ENCODE measurements around the gene INHBC.

Gene INHBC

DNA sequence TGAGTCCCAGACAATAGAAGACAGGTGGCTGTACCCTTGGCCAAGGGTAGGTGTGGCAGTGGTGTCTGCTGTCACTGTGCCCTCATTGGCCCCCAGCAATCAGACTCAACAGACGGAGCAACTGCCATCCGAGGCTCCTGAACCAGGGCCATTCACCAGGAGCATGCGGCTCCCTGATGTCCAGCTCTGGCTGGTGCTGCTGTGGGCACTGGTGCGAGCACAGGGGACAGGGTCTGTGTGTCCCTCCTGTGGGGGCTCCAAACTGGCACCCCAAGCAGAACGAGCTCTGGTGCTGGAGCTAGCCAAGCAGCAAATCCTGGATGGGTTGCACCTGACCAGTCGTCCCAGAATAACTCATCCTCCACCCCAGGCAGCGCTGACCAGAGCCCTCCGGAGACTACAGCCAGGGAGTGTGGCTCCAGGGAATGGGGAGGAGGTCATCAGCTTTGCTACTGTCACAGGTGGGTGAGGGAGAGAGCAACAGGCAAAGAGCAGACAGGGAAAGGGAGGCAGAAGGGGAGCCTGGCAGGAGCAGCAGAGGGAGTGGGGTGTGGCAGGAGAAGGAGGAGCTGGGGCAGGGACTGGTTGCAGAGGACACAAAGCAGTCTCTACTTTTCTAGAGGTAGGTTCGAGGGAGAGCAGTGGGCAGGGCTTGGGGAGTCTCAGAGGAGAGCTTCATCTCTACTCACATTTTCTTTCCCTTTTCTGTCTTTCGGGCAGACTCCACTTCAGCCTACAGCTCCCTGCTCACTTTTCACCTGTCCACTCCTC is 21.0 kb downstream of the INHBC start:
- H3K27ac Mint-ChIP-seq = peak overlapping the region; percentile 54
- peak overlapping the region; percentile 76 for H3K4me3 Mint-ChIP-seq
- peaks cover 55% of the 10 kb centered on the region for H3K4me1 Mint-ChIP-seq (ENCODE audit: low read depth)
- no peaks in the 10 kb centered on the region for H3K9me3 Mint-ChIP-seq
- H3K27me3 Mint-ChIP-seq = peaks cover 7% of the 10 kb centered on the region
- no peak for DNase-seq
- H3K36me3 Mint-ChIP-seq (ENCODE audit: low read depth) = no peaks in the 10 kb centered on the region

DNA sequence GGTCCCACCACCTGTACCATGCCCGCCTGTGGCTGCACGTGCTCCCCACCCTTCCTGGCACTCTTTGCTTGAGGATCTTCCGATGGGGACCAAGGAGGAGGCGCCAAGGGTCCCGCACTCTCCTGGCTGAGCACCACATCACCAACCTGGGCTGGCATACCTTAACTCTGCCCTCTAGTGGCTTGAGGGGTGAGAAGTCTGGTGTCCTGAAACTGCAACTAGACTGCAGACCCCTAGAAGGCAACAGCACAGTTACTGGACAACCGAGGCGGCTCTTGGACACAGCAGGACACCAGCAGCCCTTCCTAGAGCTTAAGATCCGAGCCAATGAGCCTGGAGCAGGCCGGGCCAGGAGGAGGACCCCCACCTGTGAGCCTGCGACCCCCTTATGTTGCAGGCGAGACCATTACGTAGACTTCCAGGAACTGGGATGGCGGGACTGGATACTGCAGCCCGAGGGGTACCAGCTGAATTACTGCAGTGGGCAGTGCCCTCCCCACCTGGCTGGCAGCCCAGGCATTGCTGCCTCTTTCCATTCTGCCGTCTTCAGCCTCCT is 21.6 kb downstream of the INHBC start:
- Mint-ChIP-seq H3K27me3 (peaks cover 11% of the 10 kb centered on the region), H3K4me3 (peak overlapping the region; percentile 76), H3K27ac (peak overlapping the region; percentile 54), H3K4me1 (ENCODE audit: low read depth) (peaks cover 57% of the 10 kb centered on the region), H3K36me3 (ENCODE audit: low read depth) (no peaks in the 10 kb centered on the region), H3K9me3 (no peaks in the 10 kb centered on the region)
- peak; percentile 62 for DNase-seq

DNA sequence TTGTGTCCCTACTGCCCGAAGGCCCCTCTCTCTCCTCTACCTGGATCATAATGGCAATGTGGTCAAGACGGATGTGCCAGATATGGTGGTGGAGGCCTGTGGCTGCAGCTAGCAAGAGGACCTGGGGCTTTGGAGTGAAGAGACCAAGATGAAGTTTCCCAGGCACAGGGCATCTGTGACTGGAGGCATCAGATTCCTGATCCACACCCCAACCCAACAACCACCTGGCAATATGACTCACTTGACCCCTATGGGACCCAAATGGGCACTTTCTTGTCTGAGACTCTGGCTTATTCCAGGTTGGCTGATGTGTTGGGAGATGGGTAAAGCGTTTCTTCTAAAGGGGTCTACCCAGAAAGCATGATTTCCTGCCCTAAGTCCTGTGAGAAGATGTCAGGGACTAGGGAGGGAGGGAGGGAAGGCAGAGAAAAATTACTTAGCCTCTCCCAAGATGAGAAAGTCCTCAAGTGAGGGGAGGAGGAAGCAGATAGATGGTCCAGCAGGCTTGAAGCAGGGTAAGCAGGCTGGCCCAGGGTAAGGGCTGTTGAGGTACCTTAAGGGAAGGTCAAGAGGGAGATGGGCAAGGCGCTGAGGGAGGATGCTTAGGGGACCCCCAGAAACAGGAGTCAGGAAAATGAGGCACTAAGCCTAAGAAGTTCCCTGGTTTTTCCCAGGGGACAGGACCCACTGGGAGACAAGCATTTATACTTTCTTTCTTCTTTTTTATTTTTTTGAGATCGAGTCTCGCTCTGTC is 22.3 kb downstream of the INHBC start:
- H3K27me3 Mint-ChIP-seq = peaks cover 15% of the 10 kb centered on the region
- no peak overlapping the region for H3K4me3 Mint-ChIP-seq
- H3K9me3 Mint-ChIP-seq = no peaks in the 10 kb centered on the region
- H3K27ac Mint-ChIP-seq = no peak overlapping the region
- DNase-seq = no peak
- H3K36me3 Mint-ChIP-seq (ENCODE audit: low read depth) = no peaks in the 10 kb centered on the region
- peaks cover 61% of the 10 kb centered on the region for H3K4me1 Mint-ChIP-seq (ENCODE audit: low read depth)

DNA sequence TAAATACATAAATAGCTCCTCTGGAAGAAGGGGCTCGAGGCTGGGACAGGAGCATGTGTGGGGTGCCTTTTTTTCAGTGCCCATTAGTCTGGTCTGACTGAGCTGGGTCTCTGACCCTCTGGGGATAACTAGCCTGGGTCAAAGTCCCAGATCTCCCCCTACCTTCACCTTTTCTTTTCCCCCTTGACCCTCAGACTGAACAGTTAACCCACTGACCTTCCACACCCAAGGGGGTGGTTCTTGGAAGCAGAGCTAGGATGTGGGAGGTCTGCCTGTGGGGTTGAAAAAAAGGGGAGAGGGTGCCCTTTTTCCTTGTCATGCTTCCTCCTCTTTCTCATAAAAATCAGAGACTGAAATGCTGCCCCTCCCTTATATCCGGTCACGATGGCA is 24.1 kb downstream of the INHBC start:
- Mint-ChIP-seq H3K9me3 (no peaks in the 10 kb centered on the region), H3K36me3 (ENCODE audit: low read depth) (peaks cover 2% of the 10 kb centered on the region), H3K27ac (peak overlapping the region; percentile 95), H3K4me3 (peak overlapping the region; percentile 90), H3K4me1 (ENCODE audit: low read depth) (peaks cover 62% of the 10 kb centered on the region), H3K27me3 (peaks cover 13% of the 10 kb centered on the region)
- no peak for DNase-seq

DNA sequence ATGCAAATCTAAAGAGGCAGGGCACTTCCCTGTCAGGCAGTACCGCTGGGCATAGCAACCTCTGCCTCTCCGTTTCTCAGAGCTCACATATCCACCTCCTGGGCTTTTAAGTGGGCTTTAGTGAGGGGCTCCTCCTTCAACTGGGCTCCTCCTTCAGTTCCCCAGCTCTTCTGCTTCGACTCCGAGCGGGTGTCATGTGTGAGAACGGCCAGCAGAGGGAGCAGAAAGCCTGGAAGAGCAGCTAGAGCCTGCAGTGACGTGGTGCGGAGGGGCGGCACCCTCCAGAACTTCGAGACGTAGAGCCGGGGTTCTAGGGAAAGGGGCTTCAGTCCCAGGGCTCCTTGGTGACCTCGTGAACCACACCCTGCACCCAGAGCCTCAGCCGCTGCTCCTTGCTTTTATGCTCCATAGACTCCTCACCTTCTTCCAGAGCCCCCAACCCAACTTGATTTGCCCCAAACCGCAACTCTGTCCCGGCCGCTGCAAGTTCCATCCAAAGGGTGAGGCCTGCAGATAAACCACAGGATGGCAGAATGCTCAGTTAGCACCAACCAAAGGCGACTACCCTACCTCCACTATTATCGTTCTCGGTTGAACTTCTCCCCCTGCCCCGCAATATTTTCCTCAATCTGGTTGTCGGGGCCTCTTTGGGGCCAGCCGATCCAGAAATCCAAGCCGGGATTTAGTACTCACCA is 24.6 kb downstream of the INHBC start:
- Mint-ChIP-seq H3K4me3 (peak overlapping the region; percentile 90), H3K36me3 (ENCODE audit: low read depth) (peaks cover 2% of the 10 kb centered on the region), H3K27me3 (peaks cover 13% of the 10 kb centered on the region), H3K27ac (peak overlapping the region; percentile 95), H3K4me1 (ENCODE audit: low read depth) (peaks cover 66% of the 10 kb centered on the region), H3K9me3 (no peaks in the 10 kb centered on the region)
- DNase-seq = peak; percentile 94

DNA sequence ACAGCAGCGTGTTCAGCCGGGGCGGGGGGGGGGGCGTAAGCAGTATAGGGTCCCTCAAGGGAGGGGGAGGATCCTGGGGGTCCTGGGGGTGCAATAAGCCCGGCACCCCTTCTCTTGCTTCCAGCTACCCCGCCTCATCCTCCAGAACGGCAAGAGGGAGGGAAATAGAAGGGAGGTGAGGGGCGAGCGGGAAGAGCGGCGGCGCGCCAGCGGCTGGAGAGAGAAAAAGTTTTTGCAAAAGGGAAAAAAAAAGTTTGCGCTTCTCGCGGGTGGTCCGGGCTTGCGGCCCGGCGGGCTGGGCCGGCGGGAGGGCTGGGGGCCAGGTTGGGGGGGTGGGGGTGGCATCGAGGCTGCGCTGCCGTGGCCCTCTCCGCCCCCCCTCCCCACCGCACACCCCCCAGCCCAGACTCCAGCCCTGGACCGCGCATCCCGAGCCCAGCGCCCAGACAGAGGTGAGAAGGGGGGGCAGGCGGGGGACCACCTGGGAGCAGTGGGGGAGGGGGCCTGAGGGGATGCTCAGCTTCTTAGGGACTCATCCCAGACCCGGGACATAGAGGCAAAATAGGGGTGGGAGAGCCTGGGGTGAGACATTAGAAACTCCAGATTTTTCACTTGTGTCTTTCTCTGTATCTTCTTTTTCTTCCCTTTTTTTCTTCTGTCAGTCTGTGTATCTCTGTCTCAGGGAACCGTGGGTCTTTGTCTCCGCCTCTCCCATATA is 25.3 kb downstream of the INHBC start, which contains the start of gene GLI1:
TSS of gene GLI1 (plus strand) at position 36 of the 718 bp plus-strand sequence. CDS start 3,907 bp downstream, outside the sequence.
- no peaks in the 10 kb centered on the region for H3K9me3 Mint-ChIP-seq
- peak within 1 kb of the TSS; percentile 90 for H3K4me3 Mint-ChIP-seq
- H3K27me3 Mint-ChIP-seq = peaks cover 13% of the 10 kb centered on the region
- peaks cover 65% of the 10 kb centered on the region for H3K4me1 Mint-ChIP-seq (ENCODE audit: low read depth)
- DNase-seq = no peak
- H3K27ac Mint-ChIP-seq = peak within 1 kb of the TSS; percentile 95
- H3K36me3 Mint-ChIP-seq (ENCODE audit: low read depth) = peaks cover 2% of the 10 kb centered on the region

DNA sequence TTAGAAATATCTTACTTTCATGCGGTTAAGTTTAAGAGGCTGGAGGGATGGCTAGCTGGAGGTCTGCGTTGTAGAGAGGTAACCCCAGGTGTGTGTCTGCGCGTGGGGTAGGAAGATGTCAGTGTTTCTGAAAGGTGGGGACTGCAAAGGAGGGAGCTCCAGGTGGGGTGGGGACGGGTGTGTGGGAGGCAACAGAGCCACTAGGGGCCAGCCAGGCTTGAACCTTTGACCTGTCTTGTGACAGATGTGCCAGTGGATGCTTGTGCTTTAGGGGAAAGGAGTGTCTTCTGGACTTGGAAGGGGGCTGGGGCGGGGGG is 25.8 kb downstream of the INHBC start:
- H3K27ac Mint-ChIP-seq = no peak overlapping the region
- H3K4me1 Mint-ChIP-seq (ENCODE audit: low read depth) = peaks cover 62% of the 10 kb centered on the region
- no peak for DNase-seq
- H3K4me3 Mint-ChIP-seq = peak overlapping the region; percentile 74
- H3K36me3 Mint-ChIP-seq (ENCODE audit: low read depth) = peaks cover 2% of the 10 kb centered on the region
- H3K9me3 Mint-ChIP-seq = no peaks in the 10 kb centered on the region
- peaks cover 13% of the 10 kb centered on the region for H3K27me3 Mint-ChIP-seq

DNA sequence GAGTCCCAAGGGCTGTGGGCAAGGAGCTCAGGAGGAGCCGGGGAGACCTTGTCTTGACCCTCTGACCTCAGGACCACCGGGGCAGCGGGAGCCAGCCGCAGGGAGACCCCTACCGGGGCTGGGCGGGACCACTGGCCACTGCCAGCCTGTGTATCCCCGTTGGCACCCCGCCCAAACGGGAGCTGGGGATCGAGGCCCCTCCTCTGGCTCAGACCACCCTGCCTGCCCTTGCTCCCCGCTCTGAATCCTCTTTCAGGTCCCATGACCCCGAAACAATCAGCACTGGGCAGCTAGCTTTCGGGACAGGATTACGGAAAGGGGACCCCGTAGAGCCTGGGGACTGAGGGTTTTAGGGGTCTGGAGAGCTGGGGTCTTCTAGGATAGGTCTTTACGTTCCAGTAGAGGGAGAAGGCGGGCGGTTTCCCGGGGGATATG is 26.3 kb downstream of the INHBC start:
- peak overlapping the region; percentile 84 for H3K4me3 Mint-ChIP-seq
- H3K36me3 Mint-ChIP-seq (ENCODE audit: low read depth) = peaks cover 2% of the 10 kb centered on the region
- H3K4me1 Mint-ChIP-seq (ENCODE audit: low read depth) = peaks cover 58% of the 10 kb centered on the region
- no peaks in the 10 kb centered on the region for H3K9me3 Mint-ChIP-seq
- DNase-seq = no peak
- peaks cover 13% of the 10 kb centered on the region for H3K27me3 Mint-ChIP-seq
- no peak overlapping the region for H3K27ac Mint-ChIP-seq

DNA sequence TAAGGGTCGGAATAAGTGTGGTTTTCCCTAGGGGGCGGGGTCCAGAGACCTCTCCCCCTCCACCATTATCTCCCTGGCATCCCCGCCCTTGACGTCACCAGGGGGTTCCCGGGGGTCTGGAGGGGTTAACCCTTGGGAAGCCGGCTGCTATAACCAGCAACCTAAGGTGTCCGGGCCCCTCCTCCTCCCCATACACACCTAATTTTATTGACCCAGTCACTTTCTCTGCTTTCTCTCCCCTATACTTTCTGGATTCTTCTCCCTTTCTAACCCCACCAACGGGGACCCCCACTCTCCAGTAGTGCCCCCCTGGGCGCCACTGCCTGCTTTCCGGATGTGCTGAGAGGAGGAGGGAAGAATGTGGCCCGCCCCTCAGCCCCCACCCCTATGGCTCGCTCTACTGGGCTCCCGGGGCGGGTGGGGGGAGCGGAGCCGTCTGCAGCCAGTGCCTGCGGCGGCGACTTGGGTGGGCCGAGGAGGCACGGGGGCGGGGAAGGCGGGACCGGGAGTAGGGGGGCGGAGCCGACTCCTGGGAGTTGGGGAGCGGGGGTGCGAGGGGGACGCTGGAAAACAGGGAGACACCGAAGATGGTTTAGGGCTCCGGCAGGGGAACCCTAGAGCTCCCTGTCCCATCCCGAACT is 26.8 kb downstream of the INHBC start:
- Mint-ChIP-seq H3K27ac (peak overlapping the region; percentile 59), H3K4me3 (peak overlapping the region; percentile 84), H3K9me3 (no peaks in the 10 kb centered on the region), H3K36me3 (ENCODE audit: low read depth) (peaks cover 2% of the 10 kb centered on the region), H3K4me1 (ENCODE audit: low read depth) (peaks cover 53% of the 10 kb centered on the region), H3K27me3 (peaks cover 13% of the 10 kb centered on the region)
- DNase-seq = peak; percentile 56

DNA sequence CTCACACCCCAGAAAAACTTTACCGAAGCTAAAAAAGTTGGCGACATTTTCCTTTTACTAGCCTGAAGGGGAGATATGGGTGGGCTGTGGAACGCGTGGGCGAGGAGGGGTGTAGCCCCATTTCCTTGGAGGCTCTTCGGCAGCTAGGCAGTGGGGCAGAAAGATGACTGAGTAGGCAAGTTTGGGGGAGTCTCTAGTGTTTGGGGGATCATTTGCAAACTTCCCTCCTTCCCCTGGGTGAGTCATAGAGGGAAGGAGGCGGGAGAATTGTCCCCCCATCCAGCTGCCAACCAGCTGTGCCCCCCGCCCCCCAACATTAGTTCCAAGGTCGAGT is 27.3 kb downstream of the INHBC start:
- Mint-ChIP-seq H3K4me1 (ENCODE audit: low read depth) (peaks cover 52% of the 10 kb centered on the region), H3K9me3 (no peaks in the 10 kb centered on the region), H3K27me3 (peaks cover 13% of the 10 kb centered on the region), H3K27ac (peak overlapping the region; percentile 59), H3K36me3 (ENCODE audit: low read depth) (peaks cover 3% of the 10 kb centered on the region), H3K4me3 (peak overlapping the region; percentile 84)
- DNase-seq = no peak

DNA sequence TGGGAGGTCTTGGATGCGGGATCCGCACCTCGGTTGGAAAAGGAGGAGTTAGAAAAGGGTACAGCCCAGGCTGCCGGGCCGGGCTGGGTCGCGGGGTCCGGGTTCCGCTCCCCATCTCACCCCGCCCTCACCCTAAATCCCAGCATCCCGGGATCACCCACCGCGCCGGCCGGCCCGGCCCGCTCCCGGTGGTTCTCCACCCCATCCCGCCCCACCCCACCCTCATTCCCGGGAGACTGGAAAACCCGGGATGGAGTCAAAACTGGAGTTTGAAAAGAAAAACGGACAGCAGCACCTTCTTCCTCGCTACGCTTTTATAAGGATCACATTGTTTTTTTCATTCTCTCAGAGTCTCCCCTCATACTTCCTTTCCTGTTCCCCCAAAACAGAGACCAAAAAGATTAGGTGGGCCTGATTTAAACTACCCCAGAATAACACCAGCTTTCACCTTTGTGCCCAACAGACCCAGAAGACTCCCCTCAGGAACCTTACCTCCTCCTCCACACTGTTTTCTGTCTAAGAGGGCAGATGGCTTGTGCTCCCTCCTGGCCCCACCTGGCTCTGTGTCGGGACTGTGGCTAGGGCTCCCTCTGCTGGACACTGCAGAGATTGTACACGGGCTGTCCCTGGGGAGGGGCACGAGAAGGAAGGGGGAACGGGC is 27.8 kb downstream of the INHBC start:
- H3K4me3 Mint-ChIP-seq = peak overlapping the region; percentile 84
- peak overlapping the region; percentile 90 for H3K27ac Mint-ChIP-seq
- H3K27me3 Mint-ChIP-seq = peaks cover 13% of the 10 kb centered on the region
- no peaks in the 10 kb centered on the region for H3K9me3 Mint-ChIP-seq
- peaks cover 7% of the 10 kb centered on the region for H3K36me3 Mint-ChIP-seq (ENCODE audit: low read depth)
- H3K4me1 Mint-ChIP-seq (ENCODE audit: low read depth) = peaks cover 52% of the 10 kb centered on the region
- peak; percentile 91 for DNase-seq

DNA sequence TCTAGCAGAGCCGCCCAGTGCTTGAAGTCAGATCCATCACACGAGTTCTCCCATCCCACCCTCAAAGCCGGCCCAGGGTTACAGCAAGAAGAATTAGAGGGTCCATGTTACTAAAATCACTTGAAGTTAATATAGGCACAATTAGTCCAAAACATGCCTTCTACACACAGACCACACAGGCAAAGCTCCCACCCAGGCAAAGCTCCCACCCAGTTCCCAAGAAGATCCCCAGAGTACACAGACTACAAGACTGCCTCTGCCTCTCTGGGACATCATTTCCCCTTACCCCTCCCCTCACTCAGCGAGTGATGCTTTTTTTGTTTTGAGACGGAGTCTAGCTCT is 28.3 kb downstream of the INHBC start:
- H3K27me3 Mint-ChIP-seq = peaks cover 13% of the 10 kb centered on the region
- H3K36me3 Mint-ChIP-seq (ENCODE audit: low read depth) = peaks cover 12% of the 10 kb centered on the region
- H3K4me1 Mint-ChIP-seq (ENCODE audit: low read depth) = peaks cover 52% of the 10 kb centered on the region
- DNase-seq = no peak
- peak overlapping the region; percentile 84 for H3K4me3 Mint-ChIP-seq
- H3K27ac Mint-ChIP-seq = peak overlapping the region; percentile 90
- H3K9me3 Mint-ChIP-seq = no peaks in the 10 kb centered on the region

DNA sequence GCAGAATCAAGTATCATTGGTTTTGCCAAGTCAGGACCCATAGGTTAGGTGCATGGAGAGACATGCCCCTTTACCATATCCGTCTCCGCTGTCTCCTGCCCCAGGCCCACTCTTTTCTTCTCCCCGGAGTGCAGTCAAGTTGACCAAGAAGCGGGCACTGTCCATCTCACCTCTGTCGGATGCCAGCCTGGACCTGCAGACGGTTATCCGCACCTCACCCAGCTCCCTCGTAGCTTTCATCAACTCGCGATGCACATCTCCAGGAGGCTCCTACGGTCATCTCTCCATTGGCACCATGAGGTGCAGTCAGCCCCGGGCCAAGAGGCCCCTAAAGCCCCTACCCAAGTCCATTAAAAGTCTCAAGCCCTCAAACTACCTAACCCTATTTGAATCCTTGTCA is 30.0 kb downstream of the INHBC start:
- Mint-ChIP-seq H3K36me3 (ENCODE audit: low read depth) (peaks cover 27% of the 10 kb centered on the region), H3K4me1 (ENCODE audit: low read depth) (peaks cover 38% of the 10 kb centered on the region), H3K9me3 (no peaks in the 10 kb centered on the region), H3K27ac (no peak overlapping the region), H3K27me3 (peaks cover 13% of the 10 kb centered on the region), H3K4me3 (no peak overlapping the region)
- DNase-seq = no peak

All from activated T-cell treated with anti-CD3 and anti-CD28 coated beads, Interleukin-2, amount 50 U/mL, for 24 hours (primary cell).